ENCODE results near the gene AGBL4. TPM values are rescaled to one million over a fixed set of nuclear protein-coding genes. Genes with fewer than 3 reads are reported as not detected.

AGBL4 gene
- total RNA-seq, 4 donors from 2014 or later: not detected

DNA sequence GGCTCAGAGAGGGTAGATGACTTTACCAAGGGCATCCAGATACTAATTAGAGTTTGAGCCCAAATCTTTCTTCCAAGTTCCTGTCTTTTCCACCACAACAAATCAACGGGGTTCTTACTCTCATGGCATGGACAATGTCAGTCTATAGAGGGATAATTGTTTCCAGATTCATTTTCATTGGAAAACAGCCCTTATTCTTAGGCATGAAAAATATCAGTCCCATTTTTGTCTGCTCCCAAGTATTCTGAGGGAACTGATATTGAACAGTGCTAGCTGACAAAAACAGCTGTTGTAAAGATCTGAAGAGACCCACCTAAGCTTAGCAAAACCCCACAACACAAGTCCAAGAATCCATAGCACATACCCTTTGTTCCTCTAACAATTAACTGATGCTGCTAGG, 898.0 kb downstream of the AGBL4 start:
- WGBS, 2 donors: 5 to 32% methylated on average over 1 of the region's 1 CpG
- Histone ChIP-seq H3K27ac (no peak overlapping the region), H3K4me1 (no peaks in the 10 kb centered on the region), H3K36me3 (no peaks in the 10 kb centered on the region), H3K9me3 (peaks cover 0 to 8% (median 0%) of the 10 kb centered on the region in 3 donors), H3K4me3 (no peak overlapping the region), H3K27me3 (no peaks in the 10 kb centered on the region)
- TF ChIP-seq CTCF (IDR thresholded peaks at IDR 0.05) (no peak), POLR2A (IDR thresholded peaks at IDR 0.05) (no peak)
- no peak for DNase-seq
- intact Hi-C loops (cut with DNase I): no loop called here

- intact Hi-C loops (cut with DNase I): no loop called here
- TF ChIP-seq POLR2A (IDR thresholded peaks at IDR 0.05): no peak
- no peak for TF ChIP-seq CTCF (IDR thresholded peaks at IDR 0.05)
- Histone ChIP-seq H3K4me1 (no peaks in the 10 kb centered on the region), H3K36me3 (no peaks in the 10 kb centered on the region), H3K27ac (no peak overlapping the region), H3K9me3 (peaks cover 0 to 17% (median 0%) of the 10 kb centered on the region in 3 donors), H3K4me3 (no peak overlapping the region), H3K27me3 (no peaks in the 10 kb centered on the region)
- 68 to 85% methylated on average over 1 of the region's 1 CpG for WGBS, 2 donors
- no peak for DNase-seq
Measured at GRCh38 chr1:49111931-49112330, 911.8 kb downstream of the AGBL4 start.

GRCh38 chr1:49106445-49106844, 917.3 kb downstream of the AGBL4 start:
- H3K27ac ChIP-seq: no peak overlapping the region
- no peak for DNase-seq
- no peaks in the 10 kb centered on the region for H3K27me3 ChIP-seq
- TF ChIP-seq POLR2A (IDR thresholded peaks at IDR 0.05) (no peak), CTCF (IDR thresholded peaks at IDR 0.05) (no peak)
- no peak overlapping the region for H3K4me3 ChIP-seq
- no peaks in the 10 kb centered on the region for H3K4me1 ChIP-seq
- H3K9me3 ChIP-seq: no peaks in the 10 kb centered on the region
- intact Hi-C loops (cut with DNase I): no loop called here
- H3K36me3 ChIP-seq: no peaks in the 10 kb centered on the region

DNA sequence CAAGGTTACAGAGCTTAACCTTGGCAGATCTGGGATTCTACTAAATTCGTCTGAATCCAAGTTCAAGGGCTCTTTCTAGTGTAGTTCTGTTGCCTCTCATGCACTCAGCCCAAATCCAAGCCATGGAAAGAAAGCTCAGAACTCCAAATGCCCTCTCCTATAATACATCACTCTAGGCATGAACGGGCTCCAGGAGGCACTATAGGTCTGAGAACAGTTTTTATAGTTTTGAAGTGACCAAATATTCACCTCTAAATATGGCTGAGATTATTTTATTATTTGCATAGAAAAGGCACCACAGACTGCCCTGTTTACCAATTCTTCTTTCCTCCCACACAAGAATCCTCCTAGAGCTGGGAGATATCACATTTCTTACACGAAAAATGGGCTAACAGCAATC, 919.2 kb downstream of the AGBL4 start:
- Histone ChIP-seq H3K36me3 (no peaks in the 10 kb centered on the region), H3K27me3 (no peaks in the 10 kb centered on the region), H3K27ac (no peak overlapping the region), H3K4me3 (no peak overlapping the region), H3K4me1 (no peaks in the 10 kb centered on the region), H3K9me3 (no peaks in the 10 kb centered on the region)
- 33 to 44% methylated on average over 3 of the region's 3 CpGs for WGBS, 2 donors
- TF ChIP-seq POLR2A (IDR thresholded peaks at IDR 0.05) (no peak), CTCF (IDR thresholded peaks at IDR 0.05) (no peak)
- DNase-seq: no peak
- intact Hi-C loops (cut with DNase I): no loop called here

DNA sequence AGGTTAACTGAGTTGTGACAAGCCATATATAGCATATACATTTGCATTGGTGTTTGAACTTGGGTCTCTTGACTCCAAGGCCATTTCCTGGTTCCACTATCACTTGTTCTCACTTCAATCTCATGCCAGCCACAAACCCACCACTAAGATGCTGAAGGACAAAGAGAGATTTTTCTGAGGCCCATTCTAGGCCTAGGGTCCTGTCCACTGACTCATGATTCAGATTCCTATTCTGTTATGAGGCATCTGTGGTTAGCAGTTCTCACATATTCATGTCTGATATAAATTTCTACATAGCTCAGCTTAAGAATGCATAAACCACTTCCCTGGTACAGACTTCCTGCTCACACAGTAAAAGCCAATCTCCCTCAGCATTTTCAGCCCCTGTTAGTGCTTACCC, 921.0 kb downstream of the AGBL4 start:
- no peak for DNase-seq
- no peaks in the 10 kb centered on the region for H3K9me3 ChIP-seq
- no peaks in the 10 kb centered on the region for H3K36me3 ChIP-seq
- TF ChIP-seq CTCF (IDR thresholded peaks at IDR 0.05) (no peak), POLR2A (IDR thresholded peaks at IDR 0.05) (no peak)
- H3K27me3 ChIP-seq: no peaks in the 10 kb centered on the region
- H3K27ac ChIP-seq: no peak overlapping the region
- no peaks in the 10 kb centered on the region for H3K4me1 ChIP-seq
- intact Hi-C loops (cut with DNase I): no loop called here
- H3K4me3 ChIP-seq: no peak overlapping the region
